CD4-positive, alpha-beta T cell treated with Interleukin-15 for 1 hour (primary cell): ENCODE measurements around the gene CD84.
"Not testable (repeated sequence)": the region's sequence is repeated elsewhere in the genome, so short reads cannot be mapped to it uniquely, and the experiment has no call there.

Source experiments
- DNase-seq: peaks from one replicate; pipeline ENCODE4 v3.0.0-alpha.2; 2020

The CD84 gene

GRCh38 chr1:160499631-160500030 is 79.7 kb downstream of the CD84 start:
- no peak for DNase-seq

- not testable (repeated sequence) for DNase-seq
Measured at GRCh38 chr1:160498301-160499065, 80.8 kb downstream of the CD84 start.

- DNase-seq = no peak
Measured at GRCh38 chr1:160496334-160496733, 83.0 kb downstream of the CD84 start.

- DNase-seq = no peak
Measured at GRCh38 chr1:160494620-160495019, 84.7 kb downstream of the CD84 start.

GRCh38 chr1:160492617-160493016 is 86.7 kb downstream of the CD84 start:
- DNase-seq = no peak

GRCh38 chr1:160491981-160492380 is 87.3 kb downstream of the CD84 start:
- no peak for DNase-seq
